ENCODE results near the gene CYSLTR2. TPM values are rescaled to one million over a fixed set of nuclear protein-coding genes. Genes with fewer than 3 reads are reported as not detected.
"Not testable (repeated sequence)": the region's sequence is repeated elsewhere in the genome, so short reads cannot be mapped to it uniquely, and the experiment has no call there.

Gene CYSLTR2
- total RNA-seq, 1 experiment from 2014 or later = not detected

GRCh38 chr13:48644141-48644540 is 9.6 kb upstream of the CYSLTR2 start:
- DNase-seq (ENCODE audit: extremely low read depth, low read depth) = no peak

- no peak for DNase-seq (ENCODE audit: extremely low read depth, low read depth)
Measured at GRCh38 chr13:48644951-48645350, 8.8 kb upstream of the CYSLTR2 start.

- no peak for DNase-seq (ENCODE audit: extremely low read depth, low read depth)
Measured at GRCh38 chr13:48645845-48646244, 7.9 kb upstream of the CYSLTR2 start.

GRCh38 chr13:48646791-48647190 is 6.9 kb upstream of the CYSLTR2 start:
- DNase-seq (ENCODE audit: extremely low read depth, low read depth) = no peak

GRCh38 chr13:48647625-48648024 is 6.1 kb upstream of the CYSLTR2 start:
- no peak for DNase-seq (ENCODE audit: extremely low read depth, low read depth)

GRCh38 chr13:48648446-48648845 is 5.3 kb upstream of the CYSLTR2 start:
- no peak for DNase-seq (ENCODE audit: extremely low read depth, low read depth)

- no peak for DNase-seq (ENCODE audit: extremely low read depth, low read depth)
Measured at GRCh38 chr13:48652851-48653471, 768 bp upstream of the CYSLTR2 start.

- DNase-seq (ENCODE audit: extremely low read depth, low read depth) = no peak
Measured at GRCh38 chr13:48654511-48654910, 782 bp downstream of the CYSLTR2 start.

GRCh38 chr13:48655291-48655690 is 1.6 kb downstream of the CYSLTR2 start:
- DNase-seq (ENCODE audit: extremely low read depth, low read depth) = no peak

- DNase-seq (ENCODE audit: extremely low read depth, low read depth) = no peak
Measured at GRCh38 chr13:48656608-48657007, 2.9 kb downstream of the CYSLTR2 start.

GRCh38 chr13:48660361-48661076 is 6.8 kb downstream of the CYSLTR2 start:
- no peak for DNase-seq (ENCODE audit: extremely low read depth, low read depth)

GRCh38 chr13:48661107-48661506 is 7.4 kb downstream of the CYSLTR2 start:
- DNase-seq (ENCODE audit: extremely low read depth, low read depth) = no peak

GRCh38 chr13:48662226-48662625 is 8.5 kb downstream of the CYSLTR2 start:
- DNase-seq (ENCODE audit: extremely low read depth, low read depth) = no peak

GRCh38 chr13:48667136-48667535 is 13.4 kb downstream of the CYSLTR2 start:
- DNase-seq (ENCODE audit: extremely low read depth, low read depth) = no peak

GRCh38 chr13:48671421-48671820 is 17.7 kb downstream of the CYSLTR2 start:
- DNase-seq (ENCODE audit: extremely low read depth, low read depth) = not testable (repeated sequence)

- DNase-seq (ENCODE audit: extremely low read depth, low read depth) = no peak
Measured at GRCh38 chr13:48675247-48675646, 21.5 kb downstream of the CYSLTR2 start.

GRCh38 chr13:48678316-48678715 is 24.6 kb downstream of the CYSLTR2 start:
- DNase-seq (ENCODE audit: extremely low read depth, low read depth) = no peak

GRCh38 chr13:48679941-48680680 is 26.4 kb downstream of the CYSLTR2 start:
- no peak for DNase-seq (ENCODE audit: extremely low read depth, low read depth)

- DNase-seq (ENCODE audit: extremely low read depth, low read depth) = no peak
Measured at GRCh38 chr13:48680756-48681392, 27.1 kb downstream of the CYSLTR2 start.

GRCh38 chr13:48681905-48682304 is 28.2 kb downstream of the CYSLTR2 start:
- no peak for DNase-seq (ENCODE audit: extremely low read depth, low read depth)

- no peak for DNase-seq (ENCODE audit: extremely low read depth, low read depth)
Measured at GRCh38 chr13:48682436-48682835, 28.7 kb downstream of the CYSLTR2 start.

Measured in NCI-H460 (cell line).